HG03175 (cell line): Measurements from ENCODE around the gene CGN.

ENCODE experiments used
- ATAC-seq: cut with Tn5 transposase; IDR thresholded peaks from one replicate; pipeline ENCODE4 v1.9.1; 2021; ENCODE audit warnings: mild to moderate bottlenecking, moderate library complexity; ENCODE audit not compliant: unreplicated experiment

CGN gene

DNA sequence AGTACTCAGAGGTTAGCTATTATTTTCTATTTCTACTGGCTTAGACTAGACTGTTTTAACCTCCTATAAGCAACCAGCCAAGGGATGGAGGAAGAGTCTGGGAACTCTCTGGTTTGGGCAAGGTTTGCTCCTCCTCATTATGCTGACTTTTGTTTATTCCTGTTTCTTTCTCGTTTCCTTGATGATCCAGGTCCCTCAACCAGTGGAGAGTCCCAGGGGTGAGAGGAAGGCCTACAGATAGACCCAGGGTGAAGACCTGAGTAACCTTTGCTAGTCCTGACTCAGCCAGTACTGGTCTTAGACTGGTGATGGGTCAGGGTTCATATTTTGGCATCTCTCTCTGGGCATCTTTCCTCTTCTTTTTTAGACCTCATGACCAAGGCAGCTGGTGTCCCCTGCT, 34.4 kb downstream of the CGN start:
- no peak for ATAC-seq

DNA sequence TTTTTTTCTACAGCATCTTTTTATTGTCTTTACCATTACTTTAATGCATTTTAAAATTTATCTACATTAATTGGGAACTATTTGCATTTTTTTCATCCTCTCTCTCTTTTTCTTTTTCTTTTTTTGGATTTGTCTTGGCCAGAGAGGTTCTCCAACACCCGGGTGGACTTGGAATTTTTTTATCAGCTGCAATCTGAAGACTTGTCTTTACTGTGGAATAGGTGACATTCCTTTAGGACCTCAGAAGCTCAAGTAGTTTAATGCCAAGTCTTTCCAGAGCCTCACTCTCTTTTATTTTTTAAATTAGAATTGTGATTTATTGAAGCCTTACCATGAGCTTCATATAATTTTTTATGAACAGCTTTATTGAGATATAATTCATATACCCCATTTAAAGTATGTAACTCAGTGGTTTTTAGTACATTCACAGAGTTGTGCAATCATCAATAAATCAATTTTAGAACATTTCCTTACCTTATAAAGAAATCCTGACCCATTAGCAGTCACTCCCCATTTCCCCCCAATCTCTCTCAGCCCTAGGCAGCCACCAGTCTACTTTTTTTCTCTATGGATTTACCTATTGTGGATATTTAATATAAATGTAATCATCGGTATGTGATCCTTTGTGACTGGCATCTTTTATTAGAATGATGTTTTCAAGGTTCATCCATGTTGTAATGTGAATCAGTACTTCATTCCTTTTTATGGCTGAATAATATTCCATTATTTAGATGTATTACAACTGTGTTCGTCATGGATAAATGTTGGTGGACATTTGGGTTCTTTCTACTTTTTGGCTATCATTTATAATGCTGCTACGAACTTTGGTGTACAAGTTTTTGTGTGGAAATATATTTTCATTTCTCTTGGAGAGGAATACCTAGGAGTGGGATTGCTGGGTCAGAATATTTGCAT, 35.1 kb downstream of the CGN start:
- ATAC-seq, result no peak

DNA sequence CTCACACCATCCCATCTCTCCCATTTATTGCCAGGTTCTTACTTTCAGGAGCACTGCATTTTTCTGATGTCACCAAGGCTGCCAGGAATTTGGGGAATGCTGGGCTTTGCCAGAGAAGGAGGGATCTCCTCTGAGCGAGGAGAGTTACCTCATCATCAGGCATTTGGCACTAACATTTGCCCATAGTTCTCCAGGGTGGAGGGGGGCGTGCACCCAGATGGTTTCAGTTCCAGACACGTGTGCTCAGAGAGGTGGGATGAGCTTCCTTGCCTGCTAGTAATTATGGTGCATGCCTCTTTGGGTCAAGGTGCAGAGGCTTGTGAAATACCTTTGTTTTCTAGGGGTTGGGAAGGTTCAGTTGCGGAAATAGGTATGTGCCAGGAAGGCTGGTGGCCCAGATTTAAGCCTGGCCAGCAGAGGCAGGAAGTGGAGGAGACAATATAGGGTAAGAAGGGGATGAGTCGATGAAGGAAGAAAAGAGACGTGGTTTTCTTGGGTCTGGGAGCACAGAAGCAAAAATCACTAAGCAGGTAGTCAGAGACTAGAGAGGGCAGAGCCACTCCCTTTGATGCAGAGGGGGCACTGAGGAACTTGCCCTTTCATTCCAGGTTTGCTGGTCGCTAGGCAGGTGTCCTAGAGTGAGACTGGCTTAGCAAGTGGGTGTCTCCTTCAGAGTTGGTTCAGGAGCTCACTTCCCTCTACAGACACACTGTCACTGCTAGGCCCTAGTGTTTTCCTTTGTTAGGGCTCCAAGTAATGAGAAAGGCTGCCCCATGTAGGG, 36.1 kb downstream of the CGN start:
- no peak for ATAC-seq

DNA sequence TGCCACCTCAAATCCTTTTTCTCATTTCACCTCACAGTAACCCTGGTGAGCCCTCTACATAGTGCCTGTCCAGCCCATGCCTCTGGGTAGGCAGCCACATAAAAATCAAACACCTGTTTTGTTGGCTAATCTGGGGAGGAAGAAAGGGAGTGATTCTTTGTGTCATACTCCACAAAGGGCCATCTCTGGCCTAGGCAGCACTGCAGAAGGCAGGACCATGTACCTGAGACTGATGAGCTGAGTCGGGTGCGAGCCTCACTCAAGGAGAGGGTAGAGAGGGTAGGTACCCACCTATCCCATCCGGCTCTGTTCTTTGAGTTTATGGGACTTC, 36.7 kb downstream of the CGN start:
- no peak for ATAC-seq

DNA sequence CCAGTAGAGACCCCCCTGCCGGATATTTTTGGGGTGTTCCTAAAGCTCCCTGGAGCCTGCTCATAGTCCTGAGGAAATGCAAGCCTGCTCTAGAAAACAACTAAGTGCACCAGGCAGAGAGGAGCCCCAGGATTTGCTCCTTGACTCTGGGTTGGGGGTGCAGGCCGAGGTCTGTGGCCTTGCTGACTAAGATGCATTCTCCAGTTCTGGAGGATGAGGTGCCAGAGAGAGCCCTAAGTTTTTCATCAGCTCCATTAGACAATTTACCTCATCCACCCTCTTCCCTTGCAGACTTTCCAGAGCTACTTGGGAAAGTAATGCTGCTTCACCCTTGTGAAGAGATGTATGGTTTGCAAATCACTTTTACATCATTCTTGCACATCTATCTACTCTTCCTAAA, 38.0 kb downstream of the CGN start:
- no peak for ATAC-seq

DNA sequence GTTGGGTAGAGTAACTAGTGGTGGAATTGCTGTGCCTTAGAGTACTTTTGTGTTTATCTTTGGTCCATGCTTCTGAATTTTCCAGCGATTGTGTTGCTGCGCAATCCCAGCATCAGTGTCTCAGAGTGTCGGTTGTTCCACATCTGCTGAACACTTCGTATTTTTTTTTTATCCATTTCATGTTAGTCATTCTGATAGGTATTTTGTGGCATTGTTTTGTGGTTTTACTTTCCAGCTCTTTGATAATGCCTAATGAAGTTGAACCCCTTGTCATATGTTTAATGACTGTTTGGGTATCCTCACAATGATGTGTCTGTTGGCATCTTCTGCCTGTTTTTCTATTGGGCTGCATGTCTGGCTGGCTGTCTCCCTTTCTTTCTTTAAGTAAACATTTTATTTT, 42.5 kb downstream of the CGN start:
- no peak for ATAC-seq

DNA sequence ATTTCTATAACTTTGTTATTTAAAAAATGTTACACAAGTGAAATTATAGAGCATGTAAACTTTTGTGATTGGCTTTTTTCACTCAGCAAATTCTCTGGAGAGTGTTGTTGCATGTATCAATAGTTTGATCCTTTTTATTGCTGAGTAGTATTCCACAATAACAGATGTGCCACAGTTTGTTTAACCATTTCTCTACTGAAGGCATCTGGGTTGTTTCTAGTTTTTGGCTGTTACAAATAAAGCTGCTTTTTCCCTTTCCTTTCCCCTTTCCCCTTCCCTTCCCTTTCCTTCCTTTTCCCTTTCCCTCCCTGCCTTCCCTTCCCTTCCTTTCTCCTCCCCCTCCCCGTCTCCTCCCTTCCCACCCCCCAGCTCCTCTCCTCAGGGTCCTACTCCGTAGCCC, 44.9 kb downstream of the CGN start:
- no peak for ATAC-seq

DNA sequence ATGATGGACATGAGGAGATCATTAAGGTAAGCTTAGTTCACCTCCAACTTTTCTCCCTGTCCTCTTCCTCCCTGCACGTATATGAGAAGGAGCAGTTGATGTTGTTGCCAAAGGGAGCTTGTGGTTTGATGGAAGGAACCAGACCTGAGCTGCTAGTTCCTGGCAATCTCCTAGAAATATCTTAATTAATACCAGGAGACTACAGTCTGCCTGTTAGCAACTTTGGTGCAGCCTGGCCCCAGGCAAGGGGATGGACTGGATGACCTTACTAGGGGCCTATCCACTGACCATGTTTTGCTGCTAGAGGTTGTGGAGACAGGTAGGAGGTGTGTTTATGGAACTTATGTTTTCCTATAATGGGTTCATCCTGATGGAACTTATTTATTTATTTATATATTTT, 51.5 kb downstream of the CGN start:
- no peak for ATAC-seq

DNA sequence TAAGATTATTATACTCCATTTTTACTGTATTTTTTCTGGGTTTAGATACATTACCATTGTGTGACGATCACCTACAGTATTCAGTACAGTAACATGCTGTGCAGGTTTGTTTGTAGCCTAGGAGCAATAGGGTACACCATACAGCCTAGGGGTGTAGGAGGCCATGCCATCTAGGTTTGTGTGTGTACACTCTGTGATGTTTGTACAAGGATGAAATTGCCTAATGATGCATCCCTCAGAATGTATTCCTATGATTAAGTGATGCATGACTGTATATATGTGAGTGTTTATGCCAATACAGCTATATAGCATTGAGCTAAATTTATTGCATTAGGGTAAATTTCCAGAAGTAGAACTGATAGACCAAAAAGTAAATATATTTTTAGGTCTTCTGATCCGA, 52.2 kb downstream of the CGN start:
- no peak for ATAC-seq

DNA sequence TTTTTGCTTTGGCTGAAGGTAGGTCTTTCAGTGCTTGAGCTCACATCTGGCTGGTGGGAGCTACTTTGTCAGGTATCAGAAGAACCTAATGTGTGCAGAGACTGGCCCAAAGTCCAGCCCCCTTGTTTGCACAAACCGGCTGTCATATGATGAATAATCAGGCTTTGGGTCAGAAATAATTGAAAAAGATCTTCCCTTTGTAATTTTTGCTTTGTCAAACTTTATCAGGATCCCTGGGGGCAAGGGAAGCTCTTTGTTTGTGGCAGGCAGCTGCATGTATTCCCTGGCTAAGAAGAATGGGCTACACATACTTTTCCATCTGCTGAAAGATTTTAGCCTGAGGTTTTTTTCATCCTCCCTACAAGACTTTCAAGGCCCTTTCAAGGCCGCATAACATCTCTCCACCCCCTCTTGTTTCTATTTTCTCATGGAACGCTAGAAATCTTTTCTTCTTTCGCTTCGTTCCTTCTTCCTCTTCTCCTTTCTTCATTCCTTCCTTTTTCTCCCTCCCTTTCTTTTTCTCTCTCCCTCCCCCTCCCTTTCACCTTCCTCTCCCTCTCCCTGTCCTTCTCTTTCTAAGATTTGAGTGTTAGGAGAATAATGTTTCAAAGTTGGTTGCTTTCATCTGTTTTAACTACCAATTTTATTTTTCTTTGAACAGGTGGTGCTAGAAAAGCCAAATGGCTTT, 54.5 kb downstream of the CGN start:
- ATAC-seq, result no peak

DNA sequence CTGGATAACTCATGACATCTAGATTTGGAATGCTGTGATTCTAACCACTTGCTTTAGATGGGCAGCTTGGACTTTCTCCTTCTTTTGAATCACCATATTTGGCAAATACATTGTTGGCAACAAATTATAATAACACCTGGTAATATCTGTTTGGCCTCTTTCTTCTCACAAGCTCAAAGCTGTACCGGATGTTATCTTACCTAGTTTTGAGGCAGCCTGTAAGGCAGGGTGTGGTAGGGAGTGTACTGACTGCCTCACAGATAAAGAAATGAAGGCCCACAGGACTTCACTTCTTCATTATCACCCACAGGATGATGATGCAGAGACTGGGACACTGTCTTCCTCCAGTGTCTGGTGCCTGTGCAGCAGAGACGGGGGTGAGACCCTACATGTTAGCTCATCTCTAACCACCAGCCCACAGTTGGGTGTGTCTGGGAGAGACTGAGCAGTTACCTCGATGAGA, 57.5 kb downstream of the CGN start:
- no peak for ATAC-seq

DNA sequence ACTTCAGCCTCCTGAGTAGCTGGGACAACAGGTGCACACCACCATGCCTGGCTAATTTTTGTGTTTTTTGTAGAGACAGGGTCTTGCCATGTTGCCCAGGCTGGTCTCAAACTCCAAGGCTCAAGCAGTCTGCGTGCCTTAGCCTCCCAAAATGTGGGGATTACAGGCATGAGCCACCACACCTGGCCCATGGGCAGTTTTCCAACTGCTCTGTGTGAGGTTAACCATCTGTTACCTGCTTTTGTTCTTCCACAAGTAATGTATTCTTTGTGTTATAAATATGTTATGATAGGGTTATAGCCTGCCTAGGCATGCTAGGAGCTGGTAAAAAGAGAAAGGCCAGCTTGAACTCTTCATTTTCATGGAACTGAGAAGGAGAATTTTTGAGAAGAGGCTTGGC, 59.6 kb downstream of the CGN start:
- no peak for ATAC-seq

DNA sequence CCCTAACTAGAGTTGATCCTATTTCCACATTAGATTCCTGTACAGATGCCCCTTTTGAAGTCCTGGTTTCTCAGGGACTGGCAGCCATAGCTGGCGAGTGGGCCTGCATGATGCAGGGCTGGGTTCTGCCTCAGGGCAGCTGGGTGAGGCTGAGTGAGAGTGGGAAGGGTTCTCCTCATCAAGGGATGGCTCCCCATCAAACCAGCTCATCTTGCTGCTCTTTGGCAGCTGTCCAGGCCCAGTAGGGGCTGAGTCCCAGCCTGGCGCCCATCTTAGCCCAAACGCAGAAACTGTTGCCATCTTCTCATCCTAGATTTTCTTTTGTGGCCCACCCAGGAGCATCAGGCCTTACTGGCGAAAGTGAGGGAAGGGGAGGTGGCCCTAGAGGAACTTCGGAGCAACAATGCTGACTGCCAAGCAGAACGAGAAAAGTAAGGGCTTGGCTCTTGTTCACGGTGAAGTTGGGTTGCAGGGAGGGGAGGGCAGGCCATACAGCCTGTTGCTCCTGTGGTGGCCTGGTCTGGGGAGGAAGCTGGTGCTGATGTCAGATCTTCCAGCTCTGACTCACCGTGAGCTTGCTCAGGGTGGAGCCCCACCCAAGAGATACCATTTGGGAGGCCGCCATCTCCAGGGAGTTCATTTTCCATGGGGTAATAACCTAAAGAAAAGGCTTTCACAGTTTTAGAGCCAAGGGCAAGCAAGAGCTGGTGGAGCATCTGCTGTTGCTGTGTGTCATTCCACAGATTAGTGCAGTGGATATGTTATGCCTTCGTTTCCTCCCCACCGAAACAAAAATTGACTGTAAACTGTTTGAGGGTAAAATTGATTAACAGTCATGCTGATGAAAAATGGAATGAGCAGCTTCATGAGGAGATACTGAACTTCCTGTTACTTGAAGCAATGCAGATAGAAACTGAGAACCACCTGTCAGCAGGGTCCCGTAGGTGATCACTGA, 63.7 kb downstream of the CGN start:
- ATAC-seq, result no peak

DNA sequence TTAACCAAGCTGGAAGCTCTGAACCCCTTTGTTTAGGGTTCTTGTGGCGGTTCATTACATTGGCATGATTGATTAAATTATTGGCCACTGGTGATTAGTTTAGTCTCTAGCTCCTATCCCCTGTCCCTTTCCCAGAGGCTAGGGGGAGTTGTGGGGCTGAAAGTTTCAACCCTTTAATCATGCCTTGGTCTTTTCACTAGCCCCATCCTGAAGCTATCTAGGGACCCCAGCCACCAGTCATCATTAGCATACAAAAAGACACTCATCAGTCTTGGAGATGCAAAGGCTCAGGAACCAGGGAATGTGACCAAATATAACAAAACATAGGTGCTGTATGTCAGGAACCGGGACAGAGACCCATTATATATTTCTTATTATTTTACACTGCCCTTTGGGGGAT, 66.0 kb downstream of the CGN start:
- ATAC-seq, result no peak

DNA sequence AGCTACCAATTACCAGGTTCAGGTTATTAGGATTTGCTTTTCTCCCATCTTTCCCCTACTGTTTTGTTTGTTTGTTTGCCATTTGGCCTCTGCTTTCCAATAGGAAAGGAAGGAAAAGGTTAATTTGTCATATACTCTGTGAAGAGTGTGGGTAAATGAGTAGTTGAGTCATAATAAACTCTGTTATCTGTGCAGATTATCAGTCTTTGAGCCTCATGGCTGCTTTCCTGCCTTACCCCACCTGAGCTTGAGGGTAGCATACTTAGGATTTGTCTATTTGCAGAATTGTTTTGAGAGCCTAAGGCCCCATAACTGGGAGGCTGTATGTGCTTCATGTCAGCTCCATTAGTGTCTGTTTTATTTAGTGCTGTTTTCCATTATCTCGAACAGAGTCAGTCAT, 67.8 kb downstream of the CGN start:
- no peak for ATAC-seq

DNA sequence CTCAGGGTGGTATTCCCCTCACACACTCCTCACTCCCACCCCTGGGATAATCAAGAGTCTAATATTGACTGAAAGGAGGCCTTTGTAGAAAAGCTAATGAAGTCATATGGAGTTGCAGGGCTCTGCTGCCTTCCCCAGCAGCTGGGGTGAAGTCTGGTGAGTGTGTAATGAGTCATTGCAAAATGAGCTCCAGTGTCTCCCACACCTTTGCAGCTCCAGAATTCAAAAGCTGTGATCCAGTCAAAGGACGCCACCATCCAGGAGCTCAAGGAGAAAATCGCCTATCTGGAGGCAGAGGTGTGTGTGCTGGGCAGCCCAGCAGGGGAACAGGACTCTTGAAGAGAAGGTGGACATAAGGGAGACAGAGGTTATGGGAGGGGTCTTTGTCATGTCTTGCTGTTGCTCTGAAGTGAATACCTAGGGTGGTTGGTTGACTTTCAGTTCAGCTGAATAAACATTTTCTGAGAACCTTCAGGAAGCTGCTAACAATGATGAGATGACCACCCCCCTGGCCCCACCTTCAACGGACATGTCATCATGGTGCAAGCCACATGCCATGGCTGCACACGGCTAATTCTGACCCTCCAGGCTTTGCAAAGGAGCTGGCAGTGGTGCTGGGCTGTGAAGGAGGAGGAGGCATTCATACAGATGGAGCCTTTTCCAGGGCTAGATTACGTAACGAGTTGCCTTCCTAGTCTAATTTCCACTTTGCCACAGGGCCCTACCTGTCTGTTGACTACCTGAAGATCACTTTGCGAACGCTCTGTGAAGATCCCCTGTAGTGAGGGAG, 68.4 kb downstream of the CGN start:
- no peak for ATAC-seq

DNA sequence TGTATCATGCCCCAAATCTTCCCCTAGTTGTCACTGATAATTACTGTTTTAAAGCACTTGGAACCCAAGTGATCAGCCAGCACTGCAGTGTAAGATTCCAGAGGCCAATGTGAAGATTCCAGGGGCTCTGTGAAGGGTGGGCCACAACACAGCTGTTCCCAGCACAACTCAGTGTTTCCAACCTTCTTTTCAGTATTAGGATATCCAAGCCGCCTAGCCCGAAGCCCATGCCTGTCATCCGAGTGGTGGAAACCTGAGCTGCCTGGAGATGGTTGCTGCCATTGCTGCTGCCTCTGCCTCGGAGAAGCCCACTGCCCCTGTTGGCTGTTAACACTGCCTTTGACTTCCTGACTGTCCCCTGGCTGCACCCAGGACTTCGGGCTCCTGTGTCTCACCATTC, 70.3 kb downstream of the CGN start:
- ATAC-seq, result no peak

DNA sequence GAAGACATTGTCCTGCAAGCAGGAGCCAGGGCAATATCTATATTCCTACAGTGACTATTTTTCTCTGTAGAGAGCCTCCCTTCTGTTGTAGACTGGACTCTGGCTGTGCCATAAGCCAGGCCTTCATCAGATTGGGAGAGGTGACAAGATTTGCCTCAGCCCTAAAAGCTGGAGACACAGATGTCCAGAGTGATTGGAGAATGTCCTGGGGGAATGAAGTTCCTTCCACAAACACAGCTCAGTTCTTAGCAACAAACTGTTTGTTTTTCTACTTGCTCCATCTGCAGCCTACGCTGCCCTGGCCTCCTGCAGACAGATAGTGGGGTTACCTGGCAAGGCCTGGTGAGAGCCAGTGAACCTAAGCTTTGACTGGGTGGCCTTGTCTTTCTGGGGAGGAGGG, 70.7 kb downstream of the CGN start:
- ATAC-seq, result no peak

DNA sequence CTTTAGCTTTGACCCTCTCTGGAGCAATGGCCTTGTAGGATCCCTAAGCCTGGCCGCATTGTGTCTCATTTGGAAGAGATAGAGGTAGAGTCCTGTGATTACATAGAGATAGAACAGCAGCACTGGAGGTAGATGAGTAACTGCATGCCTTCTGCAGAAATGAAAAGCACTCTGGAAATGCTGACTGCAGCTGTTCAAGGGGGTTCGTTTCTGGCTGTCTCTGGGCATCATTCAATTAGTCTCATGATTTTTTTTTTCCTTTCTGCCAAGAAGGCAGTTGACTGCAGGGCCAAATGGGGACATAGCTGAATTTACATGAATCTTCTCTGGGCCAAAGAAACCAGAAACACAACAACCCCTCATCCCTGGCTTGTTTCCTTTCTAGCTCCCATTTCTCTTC, 72.6 kb downstream of the CGN start:
- no peak for ATAC-seq

DNA sequence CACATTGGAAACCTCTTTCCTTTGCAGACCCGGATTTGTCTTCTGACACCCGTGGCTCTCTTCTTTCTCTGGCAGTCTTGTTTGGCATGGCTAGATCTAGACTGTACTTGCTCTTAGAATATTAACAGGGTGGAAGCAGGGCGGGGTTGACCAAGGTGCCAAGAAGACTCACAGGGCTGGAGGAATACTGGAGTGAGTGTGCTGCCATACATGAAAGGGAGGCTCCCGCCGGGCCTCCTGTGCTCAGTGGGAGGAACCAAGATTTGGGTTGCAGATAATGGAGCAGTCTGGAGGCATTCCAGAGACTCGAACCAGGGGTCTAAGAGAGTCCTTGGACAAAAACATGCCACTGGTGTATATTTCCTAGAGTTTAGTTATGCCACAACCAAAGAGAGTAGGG, 73.1 kb downstream of the CGN start:
- ATAC-seq, result no peak
